MCF 10A (cell line): Measurements from ENCODE around the gene FGR. TPM values are rescaled to one million over a fixed set of nuclear protein-coding genes. Genes with fewer than 3 reads are reported as not detected.
A peak's percentile ranks its signal among the peaks of the same experiment; 100 is the strongest.

Experiments
- BruUV-seq: library from RNA; stranded (reverse); fragments of 400-500 nt; replicated peaks from 2 replicates; lab custom pipeline; 2021; lab: Mats Ljungman, UMichigan
- CTCF ChIA-PET: fragments of 300-600 bp; sonication (Branson Sonifier 250); formaldehyde crosslinking; extraction: SDS; loops from one replicate; lab custom pipeline; 2021; ENCODE audit warnings: antibody characterized with exemption, inconsistent platforms; lab: Yijun Ruan, JAX
- POLR2A ChIA-PET: fragments of 300-600, 350-650 bp; sonication (Branson Sonifier 250); formaldehyde crosslinking; extraction: SDS; loops from one replicate; lab custom pipeline; 2020; ENCODE audit warnings: antibody characterized with exemption, inconsistent platforms; lab: Yijun Ruan, JAX
- DNase-seq: peaks from one replicate; pipeline ENCODE4 v3.0.0-alpha.2; 2018; ENCODE audit not compliant: unreplicated experiment
- H3K27ac Mint-ChIP-seq: one replicate; pipeline ENCODE4 v1.8.0; 2022; ENCODE audit warnings: mild to moderate bottlenecking, low read depth, mixed read lengths; ENCODE audit not compliant: unreplicated experiment
- H3K27me3 Mint-ChIP-seq: one replicate; pipeline ENCODE4 v1.8.0; 2022; ENCODE audit warnings: mixed read lengths; ENCODE audit not compliant: insufficient read depth, unreplicated experiment
- H3K36me3 Mint-ChIP-seq: one replicate; pipeline ENCODE4 v1.8.0; 2022; ENCODE audit warnings: mild to moderate bottlenecking, moderate library complexity, mixed read lengths; ENCODE audit not compliant: insufficient read depth, unreplicated experiment
- H3K4me1 Mint-ChIP-seq: one replicate; pipeline ENCODE4 v1.8.0; 2022; ENCODE audit warnings: mixed read lengths; ENCODE audit not compliant: insufficient read depth, unreplicated experiment
- H3K4me3 Mint-ChIP-seq: one replicate; pipeline ENCODE4 v1.8.0; 2022; ENCODE audit warnings: mild to moderate bottlenecking, moderate library complexity, mixed read lengths; ENCODE audit not compliant: unreplicated experiment
- H3K9me3 Mint-ChIP-seq: one replicate; pipeline ENCODE4 v1.8.0; 2022; ENCODE audit warnings: mixed read lengths; ENCODE audit not compliant: unreplicated experiment
- CTCF ChIP-seq: fragments of 200-600 bp; IDR thresholded peaks from one replicate; pipeline ENCODE4 v1.8.0; 2022; ENCODE audit warnings: antibody characterized with exemption, mild to moderate bottlenecking; ENCODE audit not compliant: unreplicated experiment
- intact Hi-C: fragments of 100-400 bp; cut with micrococcal nuclease; formaldehyde crosslinking; loops from 2 replicates; pipeline ENCODE4 v1.14.1; 2022
- total RNA-seq: library from RNA; stranded (reverse); gene quantifications from 2 replicates; pipeline ENCODE4 v1.2.3, GENCODE V29; 2022

The FGR gene
- total RNA-seq, 1 experiment from 2014 or later: not detected

- H3K4me1 Mint-ChIP-seq: no peaks in the 10 kb centered on the region
- TF ChIP-seq CTCF: no peak
- no TSS peak for BruUV-seq
- DNase-seq: no peak
- H3K27me3 Mint-ChIP-seq: peaks cover 10% of the 10 kb centered on the region
- H3K27ac Mint-ChIP-seq: no peak overlapping the region
- intact Hi-C loops: no loop called here
- no peaks in the 10 kb centered on the region for H3K36me3 Mint-ChIP-seq
- no peak overlapping the region for H3K4me3 Mint-ChIP-seq
- POLR2A ChIA-PET: no interaction called here
- H3K9me3 Mint-ChIP-seq: no peaks in the 10 kb centered on the region
- CTCF ChIA-PET: no interaction called here
Observed at GRCh38 chr1:27635396-27636142, 584 bp upstream of the FGR start.

- BruUV-seq: no TSS peak
- Mint-ChIP-seq H3K27ac (no peak overlapping the region), H3K36me3 (no peaks in the 10 kb centered on the region), H3K4me3 (peak overlapping the region; percentile 9), H3K27me3 (peaks cover 14% of the 10 kb centered on the region), H3K4me1 (no peaks in the 10 kb centered on the region), H3K9me3 (no peaks in the 10 kb centered on the region)
- no peak for DNase-seq
- ChIA-PET CTCF (no interaction called here), POLR2A (no interaction called here)
- intact Hi-C loops: no loop called here
- TF ChIP-seq CTCF: no peak
Observed at GRCh38 chr1:27634177-27634984, 604 bp downstream of the FGR start.

GRCh38 chr1:27633640-27634176 is 1.3 kb downstream of the FGR start:
- no peak for DNase-seq
- Mint-ChIP-seq H3K4me1 (peaks cover 4% of the 10 kb centered on the region), H3K9me3 (no peaks in the 10 kb centered on the region), H3K4me3 (no peak overlapping the region), H3K27me3 (peaks cover 21% of the 10 kb centered on the region), H3K27ac (no peak overlapping the region), H3K36me3 (no peaks in the 10 kb centered on the region)
- intact Hi-C loops: no loop called here
- BruUV-seq: no TSS peak
- CTCF ChIA-PET: interaction anchor here (1.0 kb wide), 1 partner anchor 25 kb away, joined by 5 read pairs; no protein-coding TSS in a partner anchor
- POLR2A ChIA-PET: no interaction called here
- TF ChIP-seq CTCF: no peak

GRCh38 chr1:27633298-27633610 is 1.7 kb downstream of the FGR start:
- TF ChIP-seq CTCF: no peak
- BruUV-seq: no TSS peak
- ChIA-PET POLR2A (no interaction called here), CTCF (interaction anchor here (1.0 kb wide), 1 partner anchor 25 kb away, joined by 5 read pairs; no protein-coding TSS in a partner anchor)
- Mint-ChIP-seq H3K27ac (no peak overlapping the region), H3K36me3 (no peaks in the 10 kb centered on the region), H3K4me1 (peaks cover 5% of the 10 kb centered on the region), H3K4me3 (no peak overlapping the region), H3K9me3 (no peaks in the 10 kb centered on the region), H3K27me3 (peaks cover 25% of the 10 kb centered on the region)
- intact Hi-C loops: no loop called here
- no peak for DNase-seq
